WTC11 (cell line): Measurements from ENCODE around the gene LRMDA. TPM values are rescaled to one million over a fixed set of nuclear protein-coding genes. Genes with fewer than 3 reads are reported as not detected.

Experiments
- ATAC-seq: fragments of 200-7000 bp; cut with Tn5 transposase; 2 replicates; pipeline ENCODE4 v1.10.0; 2021; ENCODE audit warnings: mild to moderate bottlenecking, moderate library complexity
- CTCF ChIA-PET: fragments of 300-600 bp; sonication (Branson Sonifier 250); formaldehyde crosslinking; loops from one replicate; lab custom pipeline; 2021; ENCODE audit warnings: antibody characterized with exemption; lab: Charles Lee
- POLR2A ChIA-PET: fragments of 350-600 bp; sonication (Branson Sonifier 250); formaldehyde crosslinking; loops from one replicate; lab custom pipeline; 2021; ENCODE audit warnings: antibody characterized with exemption; lab: Charles Lee
- DNase-seq: peaks from one replicate; pipeline ENCODE4 v3.0.0; 2021; ENCODE audit warnings: low spot score
- H3K27ac Mint-ChIP-seq: 2 replicates; pipeline ENCODE4 v1.8.0; 2021; ENCODE audit warnings: mixed read lengths
- H3K27me3 Mint-ChIP-seq: 2 replicates; pipeline ENCODE4 v1.8.0; 2021; ENCODE audit warnings: low read depth, mild to moderate bottlenecking, moderate library complexity, mixed read lengths
- H3K36me3 Mint-ChIP-seq: 2 replicates; pipeline ENCODE4 v1.8.0; 2021; ENCODE audit warnings: mixed read lengths
- H3K4me1 Mint-ChIP-seq: 2 replicates; pipeline ENCODE4 v1.8.0; 2022; ENCODE audit warnings: mixed read lengths
- H3K4me3 Mint-ChIP-seq: 2 replicates; pipeline ENCODE4 v1.8.0; 2021; ENCODE audit warnings: mild to moderate bottlenecking, moderate library complexity, mixed read lengths
- H3K9me3 Mint-ChIP-seq: 2 replicates; pipeline ENCODE4 v1.8.0; 2021; ENCODE audit warnings: mixed read lengths
- NR3C1 ChIP-seq: sonication (generic); formaldehyde crosslinking; conservative IDR thresholded peaks from 2 replicates; pipeline ENCODE4 v1.8.1; 2023; ENCODE audit warnings: low read depth, mild to moderate bottlenecking, missing genetic modification reagents
- OVOL2 ChIP-seq: fragments of 250-450 bp; sonication (Bioruptor Pico); IDR thresholded peaks from 2 replicates; pipeline ENCODE4 v1.9.0; 2021; ENCODE audit warnings: mild to moderate bottlenecking, borderline replicate concordance
- ZNF219 ChIP-seq: sonication (generic); formaldehyde crosslinking; IDR thresholded peaks from 2 replicates; pipeline ENCODE4 v1.8.0; 2023; ENCODE audit warnings: missing genetic modification reagents, mild to moderate bottlenecking, borderline replicate concordance
- ZNF416 ChIP-seq: fragments of 250-450 bp; sonication (Bioruptor Pico); IDR thresholded peaks from 2 replicates; pipeline ENCODE4 v1.9.0; 2021; ENCODE audit warnings: mild to moderate bottlenecking, inconsistent platforms
- total RNA-seq: library from RNA; stranded (reverse); gene quantifications from 3 replicates; pipeline ENCODE4 v1.2.3, GENCODE V29; 2021
- TF ChIP-seq, protein P1 (sequence below): sonication (generic); formaldehyde crosslinking; IDR thresholded peaks from 2 replicates; pipeline ENCODE4 v1.8.0; 2023; ENCODE audit warnings: mild to moderate bottlenecking, missing genetic modification reagents
- TF ChIP-seq, protein P2 (sequence below): sonication (generic); formaldehyde crosslinking; IDR thresholded peaks from 2 replicates; pipeline ENCODE4 v1.8.1; 2023; ENCODE audit warnings: mild to moderate bottlenecking, missing genetic modification reagents, moderate library complexity
- TF ChIP-seq, protein P3 (sequence below): sonication (generic); formaldehyde crosslinking; IDR thresholded peaks from 2 replicates; pipeline ENCODE4 v1.8.1; 2022; ENCODE audit warnings: mild to moderate bottlenecking, moderate library complexity, missing genetic modification reagents
- TF ChIP-seq, protein P4 (sequence below): sonication (generic); formaldehyde crosslinking; IDR thresholded peaks from 2 replicates; pipeline ENCODE4 v1.8.1; 2023; ENCODE audit warnings: mild to moderate bottlenecking, missing genetic modification reagents, moderate library complexity
- TF ChIP-seq, protein P5 (sequence below): sonication (generic); formaldehyde crosslinking; IDR thresholded peaks from 2 replicates; pipeline ENCODE4 v1.8.1; 2023; ENCODE audit warnings: mild to moderate bottlenecking, missing genetic modification reagents
- TF ChIP-seq, protein P6 (sequence below): fragments of 250-450 bp; sonication (Bioruptor Pico); conservative IDR thresholded peaks from 2 replicates; pipeline ENCODE4 v1.9.0; 2021; ENCODE audit warnings: mild to moderate bottlenecking
- TF ChIP-seq, protein P7 (sequence below): sonication (generic); formaldehyde crosslinking; conservative IDR thresholded peaks from 2 replicates; pipeline ENCODE4 v1.8.1; 2022; ENCODE audit warnings: mild to moderate bottlenecking, missing genetic modification reagents
- TF ChIP-seq, protein P8 (sequence below): sonication (generic); formaldehyde crosslinking; IDR thresholded peaks from 2 replicates; pipeline ENCODE4 v1.8.1; 2023; ENCODE audit warnings: mild to moderate bottlenecking, missing genetic modification reagents
- TF ChIP-seq, protein P9 (sequence below): fragments of 200-600 bp; IDR thresholded peaks from 2 replicates; pipeline ENCODE4 v1.8.0; 2022; ENCODE audit warnings: antibody characterized with exemption
- TF ChIP-seq, protein P10 (sequence below): fragments of 250-450 bp; sonication (Bioruptor Pico); IDR thresholded peaks from 2 replicates; pipeline ENCODE4 v1.9.0; 2021; ENCODE audit warnings: mild to moderate bottlenecking

The LRMDA gene
- total RNA-seq, 1 experiment from 2014 or later, result 0.92 TPM

DNA sequence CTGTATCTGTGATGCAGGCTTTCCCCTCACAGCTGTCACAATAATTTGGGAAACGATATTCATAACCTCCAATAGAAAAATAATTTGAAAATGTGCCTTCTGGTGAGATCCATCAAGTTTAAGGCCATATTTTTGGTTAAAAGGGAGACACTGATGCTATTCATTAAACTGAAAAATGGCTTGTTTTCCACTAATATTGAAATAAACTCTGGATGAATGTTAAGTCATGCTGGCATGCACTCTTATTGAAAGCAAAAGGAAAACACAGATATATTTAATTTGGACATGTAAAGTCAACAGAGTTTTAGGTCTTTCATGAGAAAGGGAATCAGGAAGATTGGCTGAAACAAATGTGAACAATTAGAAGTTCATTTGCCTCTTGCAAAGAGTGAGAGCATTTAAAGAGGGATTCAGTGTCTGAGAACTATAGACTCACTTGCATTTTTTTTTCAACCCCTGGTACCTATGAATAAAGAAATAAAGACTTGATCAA lies 879.2 kb downstream of the LRMDA start:
- DNase-seq (no peak), ATAC-seq (no peak)
- H3K4me3 Mint-ChIP-seq, result no peak overlapping the region
- no peaks in the 10 kb centered on the region for H3K36me3 Mint-ChIP-seq
- TF ChIP-seq ZNF219, result no peak
- TF ChIP-seq, protein P1, sequence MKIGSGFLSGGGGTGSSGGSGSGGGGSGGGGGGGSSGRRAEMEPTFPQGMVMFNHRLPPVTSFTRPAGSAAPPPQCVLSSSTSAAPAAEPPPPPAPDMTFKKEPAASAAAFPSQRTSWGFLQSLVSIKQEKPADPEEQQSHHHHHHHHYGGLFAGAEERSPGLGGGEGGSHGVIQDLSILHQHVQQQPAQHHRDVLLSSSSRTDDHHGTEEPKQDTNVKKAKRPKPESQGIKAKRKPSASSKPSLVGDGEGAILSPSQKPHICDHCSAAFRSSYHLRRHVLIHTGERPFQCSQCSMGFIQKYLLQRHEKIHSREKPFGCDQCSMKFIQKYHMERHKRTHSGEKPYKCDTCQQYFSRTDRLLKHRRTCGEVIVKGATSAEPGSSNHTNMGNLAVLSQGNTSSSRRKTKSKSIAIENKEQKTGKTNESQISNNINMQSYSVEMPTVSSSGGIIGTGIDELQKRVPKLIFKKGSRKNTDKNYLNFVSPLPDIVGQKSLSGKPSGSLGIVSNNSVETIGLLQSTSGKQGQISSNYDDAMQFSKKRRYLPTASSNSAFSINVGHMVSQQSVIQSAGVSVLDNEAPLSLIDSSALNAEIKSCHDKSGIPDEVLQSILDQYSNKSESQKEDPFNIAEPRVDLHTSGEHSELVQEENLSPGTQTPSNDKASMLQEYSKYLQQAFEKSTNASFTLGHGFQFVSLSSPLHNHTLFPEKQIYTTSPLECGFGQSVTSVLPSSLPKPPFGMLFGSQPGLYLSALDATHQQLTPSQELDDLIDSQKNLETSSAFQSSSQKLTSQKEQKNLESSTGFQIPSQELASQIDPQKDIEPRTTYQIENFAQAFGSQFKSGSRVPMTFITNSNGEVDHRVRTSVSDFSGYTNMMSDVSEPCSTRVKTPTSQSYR, result no peak
- TF ChIP-seq, protein P2, sequence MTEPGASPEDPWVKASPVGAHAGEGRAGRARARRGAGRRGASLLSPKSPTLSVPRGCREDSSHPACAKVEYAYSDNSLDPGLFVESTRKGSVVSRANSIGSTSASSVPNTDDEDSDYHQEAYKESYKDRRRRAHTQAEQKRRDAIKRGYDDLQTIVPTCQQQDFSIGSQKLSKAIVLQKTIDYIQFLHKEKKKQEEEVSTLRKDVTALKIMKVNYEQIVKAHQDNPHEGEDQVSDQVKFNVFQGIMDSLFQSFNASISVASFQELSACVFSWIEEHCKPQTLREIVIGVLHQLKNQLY, result no peak
- TF ChIP-seq, protein P3, sequence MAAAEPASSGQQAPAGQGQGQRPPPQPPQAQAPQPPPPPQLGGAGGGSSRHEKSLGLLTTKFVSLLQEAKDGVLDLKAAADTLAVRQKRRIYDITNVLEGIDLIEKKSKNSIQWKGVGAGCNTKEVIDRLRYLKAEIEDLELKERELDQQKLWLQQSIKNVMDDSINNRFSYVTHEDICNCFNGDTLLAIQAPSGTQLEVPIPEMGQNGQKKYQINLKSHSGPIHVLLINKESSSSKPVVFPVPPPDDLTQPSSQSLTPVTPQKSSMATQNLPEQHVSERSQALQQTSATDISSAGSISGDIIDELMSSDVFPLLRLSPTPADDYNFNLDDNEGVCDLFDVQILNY (CRISPR knock-in tag), result no peak
- TF ChIP-seq, protein P4, sequence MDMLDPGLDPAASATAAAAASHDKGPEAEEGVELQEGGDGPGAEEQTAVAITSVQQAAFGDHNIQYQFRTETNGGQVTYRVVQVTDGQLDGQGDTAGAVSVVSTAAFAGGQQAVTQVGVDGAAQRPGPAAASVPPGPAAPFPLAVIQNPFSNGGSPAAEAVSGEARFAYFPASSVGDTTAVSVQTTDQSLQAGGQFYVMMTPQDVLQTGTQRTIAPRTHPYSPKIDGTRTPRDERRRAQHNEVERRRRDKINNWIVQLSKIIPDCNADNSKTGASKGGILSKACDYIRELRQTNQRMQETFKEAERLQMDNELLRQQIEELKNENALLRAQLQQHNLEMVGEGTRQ, result no peak
- TF ChIP-seq, protein P5, sequence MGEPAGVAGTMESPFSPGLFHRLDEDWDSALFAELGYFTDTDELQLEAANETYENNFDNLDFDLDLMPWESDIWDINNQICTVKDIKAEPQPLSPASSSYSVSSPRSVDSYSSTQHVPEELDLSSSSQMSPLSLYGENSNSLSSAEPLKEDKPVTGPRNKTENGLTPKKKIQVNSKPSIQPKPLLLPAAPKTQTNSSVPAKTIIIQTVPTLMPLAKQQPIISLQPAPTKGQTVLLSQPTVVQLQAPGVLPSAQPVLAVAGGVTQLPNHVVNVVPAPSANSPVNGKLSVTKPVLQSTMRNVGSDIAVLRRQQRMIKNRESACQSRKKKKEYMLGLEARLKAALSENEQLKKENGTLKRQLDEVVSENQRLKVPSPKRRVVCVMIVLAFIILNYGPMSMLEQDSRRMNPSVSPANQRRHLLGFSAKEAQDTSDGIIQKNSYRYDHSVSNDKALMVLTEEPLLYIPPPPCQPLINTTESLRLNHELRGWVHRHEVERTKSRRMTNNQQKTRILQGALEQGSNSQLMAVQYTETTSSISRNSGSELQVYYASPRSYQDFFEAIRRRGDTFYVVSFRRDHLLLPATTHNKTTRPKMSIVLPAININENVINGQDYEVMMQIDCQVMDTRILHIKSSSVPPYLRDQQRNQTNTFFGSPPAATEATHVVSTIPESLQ, result no peak
- TF ChIP-seq NR3C1 (CRISPR knock-in tag), result no peak
- TF ChIP-seq, protein P6, sequence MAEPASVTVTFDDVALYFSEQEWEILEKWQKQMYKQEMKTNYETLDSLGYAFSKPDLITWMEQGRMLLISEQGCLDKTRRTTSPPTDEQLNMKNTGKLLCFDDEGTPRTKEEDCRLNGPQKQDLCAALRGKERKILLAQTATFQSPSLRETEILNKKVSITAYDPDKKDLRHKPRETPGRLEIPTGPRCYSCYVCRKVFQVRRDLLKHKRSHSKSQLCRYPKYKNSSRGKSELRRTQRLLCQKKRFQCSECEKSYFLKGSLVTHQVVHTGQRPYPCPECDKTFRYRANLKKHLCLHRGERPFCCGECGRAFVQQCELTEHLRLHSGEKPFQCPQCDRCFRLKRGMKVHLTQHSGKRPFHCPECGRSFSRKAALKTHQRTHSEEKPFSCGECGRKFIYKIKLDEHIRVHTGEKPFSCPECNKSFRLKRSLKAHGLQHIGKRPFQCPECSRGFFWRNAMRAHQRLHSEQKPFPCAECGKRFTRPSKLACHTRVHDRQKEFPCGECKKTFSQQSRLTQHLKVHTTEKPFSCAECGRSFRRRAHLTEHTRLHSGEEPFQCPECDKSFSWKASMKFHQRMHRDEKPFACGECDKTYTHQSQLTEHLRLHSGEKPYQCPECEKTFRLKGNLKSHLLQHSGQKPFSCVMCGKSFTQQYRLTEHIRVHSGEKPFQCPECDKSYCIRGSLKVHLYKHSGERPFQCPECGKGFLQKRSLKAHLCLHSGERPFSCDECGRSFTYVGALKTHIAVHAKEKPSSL, result no peak
- TF ChIP-seq, protein P7, sequence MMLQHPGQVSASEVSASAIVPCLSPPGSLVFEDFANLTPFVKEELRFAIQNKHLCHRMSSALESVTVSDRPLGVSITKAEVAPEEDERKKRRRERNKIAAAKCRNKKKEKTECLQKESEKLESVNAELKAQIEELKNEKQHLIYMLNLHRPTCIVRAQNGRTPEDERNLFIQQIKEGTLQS (CRISPR knock-in tag), result no peak
- TF ChIP-seq, protein P8, sequence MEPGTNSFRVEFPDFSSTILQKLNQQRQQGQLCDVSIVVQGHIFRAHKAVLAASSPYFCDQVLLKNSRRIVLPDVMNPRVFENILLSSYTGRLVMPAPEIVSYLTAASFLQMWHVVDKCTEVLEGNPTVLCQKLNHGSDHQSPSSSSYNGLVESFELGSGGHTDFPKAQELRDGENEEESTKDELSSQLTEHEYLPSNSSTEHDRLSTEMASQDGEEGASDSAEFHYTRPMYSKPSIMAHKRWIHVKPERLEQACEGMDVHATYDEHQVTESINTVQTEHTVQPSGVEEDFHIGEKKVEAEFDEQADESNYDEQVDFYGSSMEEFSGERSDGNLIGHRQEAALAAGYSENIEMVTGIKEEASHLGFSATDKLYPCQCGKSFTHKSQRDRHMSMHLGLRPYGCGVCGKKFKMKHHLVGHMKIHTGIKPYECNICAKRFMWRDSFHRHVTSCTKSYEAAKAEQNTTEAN (CRISPR knock-in tag), result no peak
- no peak for TF ChIP-seq OVOL2 (CRISPR knock-in tag)
- TF ChIP-seq, protein P9, sequence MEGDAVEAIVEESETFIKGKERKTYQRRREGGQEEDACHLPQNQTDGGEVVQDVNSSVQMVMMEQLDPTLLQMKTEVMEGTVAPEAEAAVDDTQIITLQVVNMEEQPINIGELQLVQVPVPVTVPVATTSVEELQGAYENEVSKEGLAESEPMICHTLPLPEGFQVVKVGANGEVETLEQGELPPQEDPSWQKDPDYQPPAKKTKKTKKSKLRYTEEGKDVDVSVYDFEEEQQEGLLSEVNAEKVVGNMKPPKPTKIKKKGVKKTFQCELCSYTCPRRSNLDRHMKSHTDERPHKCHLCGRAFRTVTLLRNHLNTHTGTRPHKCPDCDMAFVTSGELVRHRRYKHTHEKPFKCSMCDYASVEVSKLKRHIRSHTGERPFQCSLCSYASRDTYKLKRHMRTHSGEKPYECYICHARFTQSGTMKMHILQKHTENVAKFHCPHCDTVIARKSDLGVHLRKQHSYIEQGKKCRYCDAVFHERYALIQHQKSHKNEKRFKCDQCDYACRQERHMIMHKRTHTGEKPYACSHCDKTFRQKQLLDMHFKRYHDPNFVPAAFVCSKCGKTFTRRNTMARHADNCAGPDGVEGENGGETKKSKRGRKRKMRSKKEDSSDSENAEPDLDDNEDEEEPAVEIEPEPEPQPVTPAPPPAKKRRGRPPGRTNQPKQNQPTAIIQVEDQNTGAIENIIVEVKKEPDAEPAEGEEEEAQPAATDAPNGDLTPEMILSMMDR, result no peak
- TF ChIP-seq ZNF416 (CRISPR knock-in tag), result no peak
- TF ChIP-seq, protein P10, sequence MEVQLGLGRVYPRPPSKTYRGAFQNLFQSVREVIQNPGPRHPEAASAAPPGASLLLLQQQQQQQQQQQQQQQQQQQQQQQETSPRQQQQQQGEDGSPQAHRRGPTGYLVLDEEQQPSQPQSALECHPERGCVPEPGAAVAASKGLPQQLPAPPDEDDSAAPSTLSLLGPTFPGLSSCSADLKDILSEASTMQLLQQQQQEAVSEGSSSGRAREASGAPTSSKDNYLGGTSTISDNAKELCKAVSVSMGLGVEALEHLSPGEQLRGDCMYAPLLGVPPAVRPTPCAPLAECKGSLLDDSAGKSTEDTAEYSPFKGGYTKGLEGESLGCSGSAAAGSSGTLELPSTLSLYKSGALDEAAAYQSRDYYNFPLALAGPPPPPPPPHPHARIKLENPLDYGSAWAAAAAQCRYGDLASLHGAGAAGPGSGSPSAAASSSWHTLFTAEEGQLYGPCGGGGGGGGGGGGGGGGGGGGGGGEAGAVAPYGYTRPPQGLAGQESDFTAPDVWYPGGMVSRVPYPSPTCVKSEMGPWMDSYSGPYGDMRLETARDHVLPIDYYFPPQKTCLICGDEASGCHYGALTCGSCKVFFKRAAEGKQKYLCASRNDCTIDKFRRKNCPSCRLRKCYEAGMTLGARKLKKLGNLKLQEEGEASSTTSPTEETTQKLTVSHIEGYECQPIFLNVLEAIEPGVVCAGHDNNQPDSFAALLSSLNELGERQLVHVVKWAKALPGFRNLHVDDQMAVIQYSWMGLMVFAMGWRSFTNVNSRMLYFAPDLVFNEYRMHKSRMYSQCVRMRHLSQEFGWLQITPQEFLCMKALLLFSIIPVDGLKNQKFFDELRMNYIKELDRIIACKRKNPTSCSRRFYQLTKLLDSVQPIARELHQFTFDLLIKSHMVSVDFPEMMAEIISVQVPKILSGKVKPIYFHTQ, result no peak
- no peak overlapping the region for H3K27ac Mint-ChIP-seq
- peaks cover 4% of the 10 kb centered on the region for H3K9me3 Mint-ChIP-seq
- no peaks in the 10 kb centered on the region for H3K27me3 Mint-ChIP-seq
- CTCF ChIA-PET, result no interaction called here
- POLR2A ChIA-PET, result no interaction called here
- H3K4me1 Mint-ChIP-seq, result peaks cover 19% of the 10 kb centered on the region
